Astrocyte of the spinal cord (primary cell): ENCODE data around the gene SFXN3.

ENCODE experiments used
- DNase-seq: peaks from one replicate; pipeline ENCODE4 v3.0.0; 2011; ENCODE audit warnings: low read depth, low spot score
- H3K4me3 ChIP-seq: 2 replicates; pipeline ENCODE4 v1.5.1; 2011; ENCODE audit warnings: low read depth, mild to moderate bottlenecking, low read length, moderate library complexity
- in situ Hi-C: cut with HindIII; loops from 2 replicates; pipeline ENCODE4 v1.10.0; 2017; ENCODE audit warnings: low sequenced_read_pairs
- TF ChIP-seq, protein P1 (sequence below): IDR thresholded peaks from 2 replicates; pipeline ENCODE4 v1.5.1; 2012; ENCODE audit warnings: low read depth, mild to moderate bottlenecking, low read length, inconsistent platforms

SFXN3 gene

DNA sequence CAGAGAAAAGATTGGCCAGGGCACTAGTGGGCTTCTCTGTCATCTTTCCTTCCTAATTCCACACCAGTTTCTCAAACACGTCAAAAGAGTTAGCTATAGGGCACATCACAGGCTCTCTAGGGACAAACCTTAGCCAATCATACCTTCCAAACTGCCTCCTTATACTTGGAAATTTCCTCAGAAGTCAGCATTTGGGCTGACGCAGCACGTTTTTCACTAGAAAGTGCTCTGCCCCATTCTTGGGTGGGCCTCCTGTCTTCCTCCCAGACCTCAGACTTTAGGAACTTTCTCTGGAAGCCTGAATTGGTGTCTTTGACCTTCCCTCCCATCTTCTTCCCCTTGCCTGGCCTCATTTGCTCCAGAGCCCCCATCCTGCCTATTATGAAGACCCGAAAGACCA is 11.1 kb downstream of the SFXN3 start:
- no peak for DNase-seq
- H3K4me3 ChIP-seq: peak overlapping the region; percentile 57
- TF ChIP-seq, protein P1, sequence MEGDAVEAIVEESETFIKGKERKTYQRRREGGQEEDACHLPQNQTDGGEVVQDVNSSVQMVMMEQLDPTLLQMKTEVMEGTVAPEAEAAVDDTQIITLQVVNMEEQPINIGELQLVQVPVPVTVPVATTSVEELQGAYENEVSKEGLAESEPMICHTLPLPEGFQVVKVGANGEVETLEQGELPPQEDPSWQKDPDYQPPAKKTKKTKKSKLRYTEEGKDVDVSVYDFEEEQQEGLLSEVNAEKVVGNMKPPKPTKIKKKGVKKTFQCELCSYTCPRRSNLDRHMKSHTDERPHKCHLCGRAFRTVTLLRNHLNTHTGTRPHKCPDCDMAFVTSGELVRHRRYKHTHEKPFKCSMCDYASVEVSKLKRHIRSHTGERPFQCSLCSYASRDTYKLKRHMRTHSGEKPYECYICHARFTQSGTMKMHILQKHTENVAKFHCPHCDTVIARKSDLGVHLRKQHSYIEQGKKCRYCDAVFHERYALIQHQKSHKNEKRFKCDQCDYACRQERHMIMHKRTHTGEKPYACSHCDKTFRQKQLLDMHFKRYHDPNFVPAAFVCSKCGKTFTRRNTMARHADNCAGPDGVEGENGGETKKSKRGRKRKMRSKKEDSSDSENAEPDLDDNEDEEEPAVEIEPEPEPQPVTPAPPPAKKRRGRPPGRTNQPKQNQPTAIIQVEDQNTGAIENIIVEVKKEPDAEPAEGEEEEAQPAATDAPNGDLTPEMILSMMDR: no peak
- in situ Hi-C loops: no loop called here

DNA sequence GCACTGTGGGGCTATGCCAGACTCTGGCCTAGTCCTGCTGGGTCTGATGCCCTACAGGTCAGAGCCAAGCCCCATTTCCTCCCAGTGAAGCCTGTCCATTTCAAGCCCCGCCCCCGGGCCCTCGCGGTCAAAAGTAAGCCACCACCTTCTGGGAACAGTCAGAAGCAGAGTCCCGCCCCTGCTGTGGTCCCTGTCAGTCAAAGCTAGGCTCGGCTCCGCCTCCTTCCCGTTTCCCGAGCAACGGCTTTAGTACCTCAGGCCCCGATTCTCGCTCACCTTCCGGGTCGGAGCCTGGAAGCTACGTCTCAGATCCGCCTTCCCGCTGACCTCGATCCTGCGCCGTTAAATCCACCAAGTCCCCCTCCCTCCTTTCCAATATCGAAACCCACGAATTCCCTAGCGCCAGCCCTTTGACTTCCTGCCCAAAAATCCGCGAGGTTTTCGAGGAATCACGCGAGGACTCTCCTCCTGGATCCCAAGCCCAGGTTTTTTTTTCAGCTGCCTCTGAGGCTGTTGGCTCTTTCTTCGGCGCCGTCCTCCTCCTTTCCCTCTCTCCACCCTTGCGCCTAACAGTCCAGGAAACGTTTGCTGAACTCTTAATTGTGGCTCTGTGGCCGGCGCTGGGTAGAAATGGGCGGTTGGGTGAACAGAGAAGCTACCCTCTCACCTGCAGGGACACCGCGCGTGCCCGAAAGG is 11.8 kb downstream of the SFXN3 start:
- TF ChIP-seq, protein P1: no peak
- in situ Hi-C loops: no loop called here
- DNase-seq: peak; percentile 92
- peak overlapping the region; percentile 57 for H3K4me3 ChIP-seq

DNA sequence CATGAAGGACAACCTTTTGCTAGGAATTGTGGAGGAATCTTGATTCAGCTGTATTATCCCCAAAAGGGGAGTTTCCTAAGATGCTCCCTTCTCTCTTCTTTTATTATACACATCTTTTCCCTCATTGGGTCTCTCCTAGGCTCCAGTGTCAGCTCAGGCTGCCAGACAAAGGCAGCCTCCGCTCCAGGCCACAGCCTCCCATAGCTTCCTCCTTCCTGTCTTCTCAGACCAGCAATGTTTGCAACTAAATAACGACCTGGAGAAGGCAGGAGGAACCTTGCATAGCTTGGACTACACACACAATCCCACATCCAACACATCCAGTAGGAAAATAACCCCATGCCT is 12.3 kb downstream of the SFXN3 start:
- no peak for DNase-seq
- in situ Hi-C loops: no loop called here
- H3K4me3 ChIP-seq: peak overlapping the region; percentile 57
- TF ChIP-seq, protein P1: no peak

DNA sequence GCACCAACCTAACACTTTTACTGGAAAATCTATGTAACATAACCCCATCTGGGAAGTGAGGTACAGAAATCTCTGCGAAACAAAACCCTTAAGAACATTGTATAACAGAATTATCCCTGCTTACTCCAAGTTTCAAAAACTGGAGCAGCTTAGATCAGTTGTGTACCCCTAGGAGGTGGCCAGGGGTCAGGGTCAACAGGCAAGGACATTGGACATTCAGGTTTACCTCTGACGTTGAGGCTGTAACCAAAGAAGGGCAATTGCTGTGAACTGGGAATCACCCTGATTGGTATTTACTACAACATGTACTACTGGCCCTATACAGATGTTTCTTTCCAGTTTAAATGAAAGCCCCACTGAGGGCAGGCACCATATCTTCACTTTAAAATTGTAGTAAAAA is 13.1 kb downstream of the SFXN3 start:
- in situ Hi-C loops: no loop called here

DNA sequence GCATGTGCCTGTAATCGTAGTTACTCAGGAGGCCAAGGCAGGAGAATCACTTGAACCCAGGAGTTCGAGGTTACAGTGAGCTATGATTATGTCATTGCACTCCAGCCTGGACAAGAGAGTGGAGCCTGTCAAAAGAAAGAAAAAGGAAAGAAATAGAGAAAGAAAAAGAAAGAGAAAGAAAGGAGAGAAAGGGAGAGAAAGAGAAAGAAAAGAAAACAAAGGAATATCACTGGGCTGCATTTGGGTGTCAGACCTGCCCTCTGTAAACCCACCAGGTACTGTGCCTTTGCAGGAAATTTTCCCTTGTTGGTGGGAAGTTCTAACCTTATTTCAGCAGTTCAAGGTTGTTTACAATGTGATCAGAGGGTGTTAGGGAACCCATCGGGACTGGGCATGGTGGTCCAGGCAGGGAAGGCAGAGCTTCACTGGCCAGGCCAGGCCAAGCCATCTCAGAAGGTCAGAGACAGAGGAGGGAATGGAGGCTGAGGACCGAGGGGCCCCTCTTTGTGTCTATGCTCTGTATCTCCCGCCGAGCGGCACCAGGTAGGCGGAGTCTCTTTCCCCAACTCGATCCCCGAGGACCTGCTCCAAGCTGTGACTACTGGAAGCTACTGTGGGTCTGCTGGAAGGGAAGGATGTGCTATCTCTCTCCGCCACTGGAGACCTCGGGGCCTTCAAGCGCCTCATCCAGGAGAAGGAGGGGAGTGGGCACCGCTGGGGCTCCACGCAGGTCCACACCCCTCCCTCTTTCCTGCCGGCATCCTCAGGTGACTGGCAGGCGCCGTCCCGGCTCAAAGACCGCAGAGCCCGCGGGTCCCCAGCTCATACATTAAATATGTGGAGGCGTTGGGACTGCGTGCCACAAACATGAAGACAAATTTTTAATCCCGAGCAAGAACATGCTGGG is 15.6 kb downstream of the SFXN3 start:
- H3K4me3 ChIP-seq: no peak overlapping the region
- no peak for DNase-seq
- in situ Hi-C loops: no loop called here
- TF ChIP-seq, protein P1: no peak

More for the DNA sequence above, 13.1 kb downstream of the SFXN3 start:
- no peak overlapping the region for H3K4me3 ChIP-seq
- TF ChIP-seq, protein P1: no peak
- DNase-seq: no peak

DNA sequence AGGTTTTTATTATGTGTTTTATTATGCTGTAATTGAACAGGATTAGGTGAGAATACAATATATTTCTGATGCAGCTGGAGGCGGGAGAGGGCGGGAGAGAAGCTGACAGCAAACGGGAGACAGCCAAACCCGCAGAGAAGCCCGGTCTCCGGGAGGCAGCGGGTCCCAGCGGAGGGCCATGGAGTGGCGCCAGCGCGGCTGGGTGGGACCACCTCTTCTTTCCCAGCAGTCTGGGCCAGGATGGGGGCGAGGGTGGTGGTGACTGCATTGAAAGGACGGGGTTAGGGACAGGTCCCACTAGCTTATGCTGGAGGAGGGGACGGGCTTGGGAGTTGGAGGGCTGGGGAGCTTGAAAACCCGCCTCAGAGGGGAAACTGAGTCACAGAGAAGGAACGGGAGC is 16.2 kb downstream of the SFXN3 start:
- no peak for DNase-seq
- no peak overlapping the region for H3K4me3 ChIP-seq
- TF ChIP-seq, protein P1: no peak
- in situ Hi-C loops: no loop called here
